Stomach (tissue), 4 donors: ENCODE results near the gene C10orf105.

ENCODE experiments used
- CTCF ChIP-seq, 7 experiments: fragments of 450-650 bp in 4 of 7; fragments of 200-600 bp in 3 of 7; sonication (generic) in 3 of 7; IDR thresholded peaks; one replicate each; pipeline ENCODE4 v1.5.1; 2016 to 2019; ENCODE audit warnings: antibody characterized with exemption in 7 of 7, control low read depth in 2 of 7, mild to moderate bottlenecking in 1 of 7
- EP300 ChIP-seq: sonication (generic); formaldehyde crosslinking; IDR thresholded peaks from one replicate; pipeline ENCODE4 v1.6.1; 2017; ENCODE audit warnings: antibody characterized with exemption

- TF ChIP-seq EP300: no peak
- TF ChIP-seq CTCF (IDR thresholded peaks at IDR 0.05): no peak
Observed at GRCh38 chr10:71711052-71711623, 8.4 kb downstream of the C10orf105 start.
